HG02759 (cell line): ENCODE measurements around the gene CFH.
A peak's percentile ranks its signal among the peaks of the same experiment; 100 is the strongest.
"Not testable (repeated sequence)": the region's sequence is repeated elsewhere in the genome, so short reads cannot be mapped to it uniquely, and the experiment has no call there.

Source experiments
- ATAC-seq: cut with Tn5 transposase; IDR thresholded peaks from one replicate; pipeline ENCODE4 v1.9.1; 2021; ENCODE audit warnings: mild to moderate bottlenecking, moderate library complexity; ENCODE audit not compliant: unreplicated experiment

Gene CFH

DNA sequence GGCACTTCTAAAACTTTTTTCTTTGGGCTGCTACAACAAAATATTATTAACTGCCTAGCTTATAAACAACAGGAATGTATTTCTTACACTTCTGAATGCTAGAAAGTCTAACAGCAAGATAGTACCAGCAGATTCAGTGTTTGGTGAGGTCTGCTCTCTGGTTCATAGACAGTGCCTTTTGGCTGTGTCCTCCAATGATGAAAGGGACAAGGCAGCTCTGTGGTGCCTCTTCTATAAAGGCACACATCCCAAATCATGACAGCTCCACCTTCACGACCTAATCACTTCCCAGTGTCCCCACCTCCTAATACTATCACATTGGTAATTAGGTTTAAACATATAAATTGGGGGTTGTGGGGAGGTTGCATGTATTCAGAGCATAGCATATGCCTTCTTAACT is 9.5 kb downstream of the CFH start:
- ATAC-seq, result no peak

- ATAC-seq, result no peak
Observed at GRCh38 chr1:196667131-196667530, 15.3 kb downstream of the CFH start.

- ATAC-seq, result no peak
Observed at GRCh38 chr1:196669051-196669450, 17.2 kb downstream of the CFH start.

DNA sequence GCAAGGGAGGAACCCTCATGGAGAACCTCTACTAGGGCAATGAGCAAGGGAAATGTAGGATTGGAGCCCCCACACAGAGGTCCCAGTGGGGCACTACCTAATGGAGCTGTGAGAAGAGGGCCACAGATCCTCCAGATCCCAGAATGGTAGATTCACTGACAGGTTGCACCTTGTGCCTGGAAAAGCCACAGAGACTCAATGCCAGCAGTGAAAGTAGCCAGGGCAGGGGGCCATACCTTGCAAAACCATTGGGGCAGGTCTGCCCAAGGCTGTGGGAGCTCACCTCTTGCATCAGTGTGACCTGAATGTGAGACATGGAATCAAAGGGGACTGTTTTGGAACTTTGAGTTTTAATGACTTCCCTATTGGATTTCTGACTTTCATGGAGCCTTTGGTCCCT is 17.9 kb downstream of the CFH start:
- no peak for ATAC-seq

- ATAC-seq, result no peak
Observed at GRCh38 chr1:196674908-196675307, 23.1 kb downstream of the CFH start.

- no peak for ATAC-seq
Observed at GRCh38 chr1:196677781-196678509, 26.1 kb downstream of the CFH start.

GRCh38 chr1:196678510-196678884 is 26.7 kb downstream of the CFH start:
- ATAC-seq, result no peak

DNA sequence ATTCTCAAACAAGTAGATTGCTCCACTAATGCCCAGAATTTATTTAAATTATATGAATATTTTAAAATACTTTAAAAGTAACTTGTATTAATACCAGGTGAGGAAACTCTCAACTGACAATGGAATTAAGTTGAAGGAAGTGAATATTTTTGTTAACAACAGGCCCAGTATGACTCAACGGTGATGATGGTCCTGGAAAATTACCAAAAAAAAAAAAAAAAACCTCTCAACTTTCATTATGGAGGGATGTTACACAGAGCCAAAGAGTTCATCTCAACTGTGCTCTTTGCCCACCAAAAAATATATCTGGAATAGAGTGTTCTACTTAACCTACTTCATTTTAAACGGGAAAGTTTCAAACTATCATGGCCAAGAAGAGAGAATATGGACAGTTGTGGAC is 28.3 kb downstream of the CFH start:
- ATAC-seq, result no peak

DNA sequence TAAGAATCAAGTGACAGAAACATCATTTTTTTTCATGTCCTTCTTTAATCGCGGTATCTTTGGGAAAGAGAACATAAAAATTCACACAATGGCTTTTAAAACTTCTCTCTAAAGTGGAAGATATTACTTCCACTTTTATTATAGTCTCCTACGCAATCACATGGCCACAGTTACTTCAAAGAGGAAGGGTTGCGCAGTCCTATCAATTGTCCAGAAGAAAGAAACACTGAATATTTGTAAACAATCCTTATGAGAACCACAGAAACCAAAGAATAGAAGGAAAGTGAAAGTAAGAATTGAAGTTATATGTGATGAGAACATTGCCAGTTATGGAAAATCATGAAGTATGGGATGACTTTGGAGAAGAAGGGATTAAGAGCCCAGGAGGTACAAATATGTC is 32.6 kb downstream of the CFH start:
- no peak for ATAC-seq

DNA sequence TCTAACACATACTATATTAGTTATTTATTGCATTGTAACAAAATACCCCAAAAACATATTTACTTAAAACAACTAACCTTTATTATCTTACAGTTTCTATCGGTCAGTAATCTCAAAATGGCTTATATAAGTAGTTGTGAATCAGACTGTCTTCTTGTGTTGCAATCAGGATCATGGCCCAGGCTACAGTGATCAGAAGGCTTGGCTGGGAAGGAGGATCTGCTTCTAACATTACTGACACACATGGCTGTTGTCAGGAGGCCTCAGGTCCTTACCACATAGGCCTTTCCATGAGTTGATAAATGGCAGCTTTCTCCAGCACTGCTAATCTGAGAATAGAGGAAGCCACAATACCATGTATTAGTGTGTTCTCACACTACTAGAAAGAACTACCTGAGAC is 33.7 kb downstream of the CFH start:
- no peak for ATAC-seq

DNA sequence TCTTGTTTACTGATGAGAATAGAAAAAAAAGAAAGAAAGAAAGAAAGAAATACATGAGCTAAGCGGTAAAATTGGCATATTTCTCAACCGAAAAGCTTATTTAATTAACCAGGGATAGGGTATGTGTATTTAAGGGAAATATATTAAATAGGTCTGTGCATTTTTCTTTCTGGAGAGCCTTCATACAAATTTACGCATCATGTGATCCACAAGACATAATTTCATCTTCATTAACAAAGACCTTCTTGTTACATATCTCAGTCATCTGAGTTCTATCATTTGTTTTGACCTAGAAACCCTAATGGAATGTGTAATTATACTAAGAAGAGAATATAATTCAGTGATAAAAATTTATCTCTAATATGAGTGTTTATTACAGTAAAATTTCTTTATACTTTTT is 37.2 kb downstream of the CFH start:
- no peak for ATAC-seq

- ATAC-seq, result no peak
Observed at GRCh38 chr1:196690582-196690981, 38.7 kb downstream of the CFH start.

DNA sequence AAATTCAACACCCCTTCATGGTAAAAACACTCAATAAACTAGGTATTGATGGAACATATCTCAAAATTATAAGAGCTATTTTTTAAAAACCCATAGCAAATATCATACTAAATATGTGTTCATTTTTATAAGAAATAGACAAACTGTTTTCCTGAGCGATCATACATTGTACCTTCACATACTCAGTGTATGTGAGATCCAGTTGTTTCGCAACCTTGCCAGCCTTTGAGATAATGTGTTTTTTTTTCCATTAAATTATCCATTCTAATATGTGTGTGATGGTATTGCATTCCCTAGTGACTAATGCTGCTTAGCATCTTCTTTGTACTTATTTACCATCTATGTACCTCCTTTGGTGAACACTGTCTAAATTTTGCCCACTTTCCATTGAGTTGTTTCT is 47.1 kb downstream of the CFH start:
- ATAC-seq, result no peak

DNA sequence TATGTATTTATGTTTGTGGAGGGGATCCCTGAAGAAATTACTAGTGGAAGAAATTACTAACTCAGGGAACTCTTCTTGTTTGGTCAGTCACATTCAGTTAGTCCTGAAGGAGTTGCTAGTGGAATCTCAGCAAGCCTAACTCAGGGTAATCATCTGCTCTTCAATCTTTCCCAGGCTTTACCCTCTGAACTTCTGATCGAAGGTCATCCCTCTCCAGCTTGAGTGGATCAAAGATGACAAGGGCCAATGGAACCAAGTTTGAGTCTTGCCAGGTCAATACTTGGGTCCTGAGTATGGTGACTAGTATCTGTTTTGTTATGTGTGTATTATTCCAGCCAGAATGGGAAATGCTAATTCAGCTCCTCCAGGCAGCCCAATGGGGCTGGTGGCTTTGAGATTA is 49.3 kb downstream of the CFH start:
- no peak for ATAC-seq

DNA sequence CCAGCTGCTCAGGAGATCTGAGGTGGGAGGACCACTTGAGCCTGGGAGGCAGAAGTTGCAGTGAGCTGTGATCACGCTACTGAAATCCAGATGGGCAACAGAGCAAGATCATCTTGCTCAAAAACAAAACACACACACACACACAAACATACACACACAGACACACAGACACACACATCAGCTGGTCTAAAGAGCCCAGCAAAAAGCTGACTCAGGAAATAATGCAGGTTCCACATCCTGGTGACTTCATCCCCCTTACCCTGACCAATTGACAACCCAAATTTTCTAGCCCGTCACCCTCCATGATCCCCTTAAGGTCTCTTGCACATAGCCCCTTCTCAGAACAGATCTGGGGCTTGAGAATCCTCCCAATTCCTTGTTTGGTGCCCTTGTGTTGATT is 58.0 kb downstream of the CFH start:
- not testable (repeated sequence) for ATAC-seq

DNA sequence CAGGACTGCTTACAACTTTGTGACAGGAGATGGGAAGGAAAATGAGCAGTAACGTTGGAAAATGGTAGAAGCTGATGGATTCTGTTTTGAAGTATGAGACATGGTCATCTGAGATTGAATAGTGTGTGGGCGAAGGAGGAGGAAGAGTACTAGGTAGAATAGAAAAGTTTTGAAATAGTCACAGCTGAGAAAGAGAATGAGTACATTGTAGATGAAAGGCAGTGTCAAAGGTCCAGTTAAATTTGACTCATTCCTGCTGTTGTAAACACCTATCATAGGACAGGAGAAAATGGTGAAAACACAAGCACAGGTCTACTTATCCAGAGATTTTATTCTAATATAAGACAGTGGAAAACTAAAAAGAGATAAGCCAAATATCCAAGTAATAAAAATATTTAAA is 66.0 kb downstream of the CFH start:
- no peak for ATAC-seq

- ATAC-seq, result peak; percentile 87
Observed at GRCh38 chr1:196723325-196724185, 71.7 kb downstream of the CFH start.

DNA sequence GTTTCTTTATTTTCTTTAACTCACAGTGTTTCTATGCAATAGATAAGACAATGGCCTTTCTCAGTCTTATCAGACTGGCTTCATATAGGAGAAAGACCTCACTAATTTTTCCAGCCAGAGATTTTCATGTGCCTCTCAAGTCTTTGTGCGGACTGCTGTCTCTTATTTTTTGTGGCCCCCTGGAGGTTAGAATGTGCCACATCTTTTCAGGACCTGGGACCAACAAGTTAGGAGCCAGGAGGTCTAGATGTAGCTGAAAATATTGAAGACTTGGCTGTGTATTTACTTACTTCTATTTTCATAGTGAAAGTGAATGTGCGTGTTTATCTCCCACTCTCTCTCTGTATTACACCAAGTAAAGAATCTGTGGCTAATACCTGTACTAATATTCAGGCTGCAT is 80.7 kb downstream of the CFH start:
- no peak for ATAC-seq

GRCh38 chr1:196733091-196733970 is 81.5 kb downstream of the CFH start:
- no peak for ATAC-seq

GRCh38 chr1:196734006-196734405 is 82.2 kb downstream of the CFH start:
- no peak for ATAC-seq

GRCh38 chr1:196734460-196734859 is 82.6 kb downstream of the CFH start:
- ATAC-seq, result no peak
